ENCODE measurements around the gene SFRP2. TPM values are rescaled to one million over a fixed set of nuclear protein-coding genes. Genes with fewer than 3 reads are reported as not detected.

The SFRP2 gene
- total RNA-seq, 3 donors from 2014 or later, result 6.9 to 60.4 (median 54.1) TPM

DNA sequence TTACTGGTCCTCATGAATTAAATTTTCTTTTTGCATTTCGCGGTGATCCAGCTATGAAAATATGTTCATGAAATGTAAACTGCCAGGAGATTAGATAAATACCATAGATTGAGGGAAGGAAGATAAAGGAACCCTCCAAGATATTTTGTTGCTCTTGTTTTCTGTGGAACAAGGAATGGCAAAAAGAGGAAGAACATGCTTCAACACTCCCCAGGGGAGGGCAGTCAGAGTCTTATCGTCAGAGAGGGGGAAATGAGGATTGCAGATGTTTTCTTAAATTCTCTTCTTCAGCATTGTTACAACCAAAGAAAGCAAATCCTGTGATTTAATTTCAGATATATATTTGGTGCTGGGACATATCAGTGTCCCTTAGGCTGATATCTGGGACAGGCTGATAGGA, 9.5 kb upstream of the SFRP2 start:
- Histone ChIP-seq H3K27ac (peak overlapping the region; percentile 42 to 58), H3K27me3 (no peaks in the 10 kb centered on the region), H3K4me1 (no peaks in the 10 kb centered on the region), H3K36me3 (no peaks in the 10 kb centered on the region), H3K9me3 (no peaks in the 10 kb centered on the region), H3K4me3 (no peak overlapping the region)
- no peak for TF ChIP-seq POLR2A (IDR thresholded peaks at IDR 0.05)
- TF ChIP-seq, protein P1, sequence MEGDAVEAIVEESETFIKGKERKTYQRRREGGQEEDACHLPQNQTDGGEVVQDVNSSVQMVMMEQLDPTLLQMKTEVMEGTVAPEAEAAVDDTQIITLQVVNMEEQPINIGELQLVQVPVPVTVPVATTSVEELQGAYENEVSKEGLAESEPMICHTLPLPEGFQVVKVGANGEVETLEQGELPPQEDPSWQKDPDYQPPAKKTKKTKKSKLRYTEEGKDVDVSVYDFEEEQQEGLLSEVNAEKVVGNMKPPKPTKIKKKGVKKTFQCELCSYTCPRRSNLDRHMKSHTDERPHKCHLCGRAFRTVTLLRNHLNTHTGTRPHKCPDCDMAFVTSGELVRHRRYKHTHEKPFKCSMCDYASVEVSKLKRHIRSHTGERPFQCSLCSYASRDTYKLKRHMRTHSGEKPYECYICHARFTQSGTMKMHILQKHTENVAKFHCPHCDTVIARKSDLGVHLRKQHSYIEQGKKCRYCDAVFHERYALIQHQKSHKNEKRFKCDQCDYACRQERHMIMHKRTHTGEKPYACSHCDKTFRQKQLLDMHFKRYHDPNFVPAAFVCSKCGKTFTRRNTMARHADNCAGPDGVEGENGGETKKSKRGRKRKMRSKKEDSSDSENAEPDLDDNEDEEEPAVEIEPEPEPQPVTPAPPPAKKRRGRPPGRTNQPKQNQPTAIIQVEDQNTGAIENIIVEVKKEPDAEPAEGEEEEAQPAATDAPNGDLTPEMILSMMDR (IDR thresholded peaks at IDR 0.05), result no peak
- no peak for TF ChIP-seq POLR2AphosphoS5 (IDR thresholded peaks at IDR 0.05)
- no peak for DNase-seq (ENCODE audit: low spot score in 2 of 2)
- intact Hi-C loops (cut with DNase I; ENCODE audit: low total_unique reads), result no loop called here

DNA sequence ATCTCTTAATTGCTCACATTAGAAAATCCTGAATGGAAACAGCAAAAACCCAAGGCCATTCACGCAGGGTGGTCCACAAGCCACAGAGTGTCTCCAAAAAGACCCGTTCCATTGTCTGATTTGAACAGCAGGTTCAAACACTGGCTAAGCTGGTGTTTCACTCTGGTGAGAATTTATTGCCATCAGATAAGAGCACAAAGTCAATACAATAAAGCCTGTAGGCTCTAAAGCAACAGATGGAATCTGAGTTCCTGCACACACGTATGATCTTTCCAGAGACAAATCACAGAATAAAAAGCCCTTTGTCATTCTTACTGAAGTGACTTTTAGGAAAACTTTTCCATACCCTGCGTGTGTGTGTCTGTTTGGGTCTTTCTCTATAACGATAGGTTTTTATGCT, 5.1 kb upstream of the SFRP2 start:
- Histone ChIP-seq H3K27me3 (peaks cover 9 to 40% of the 10 kb centered on the region in 2 donors), H3K4me3 (no peak overlapping the region), H3K36me3 (no peaks in the 10 kb centered on the region), H3K27ac (no peak overlapping the region), H3K9me3 (no peaks in the 10 kb centered on the region), H3K4me1 (peaks cover 0 to 4% of the 10 kb centered on the region in 2 donors)
- TF ChIP-seq, protein P1 (IDR thresholded peaks at IDR 0.05), result no peak
- TF ChIP-seq POLR2A (IDR thresholded peaks at IDR 0.05), result no peak
- TF ChIP-seq POLR2AphosphoS5 (IDR thresholded peaks at IDR 0.05), result no peak
- intact Hi-C loops (cut with DNase I; ENCODE audit: low total_unique reads), result no loop called here
- no peak for DNase-seq (ENCODE audit: low spot score in 2 of 2)

DNA sequence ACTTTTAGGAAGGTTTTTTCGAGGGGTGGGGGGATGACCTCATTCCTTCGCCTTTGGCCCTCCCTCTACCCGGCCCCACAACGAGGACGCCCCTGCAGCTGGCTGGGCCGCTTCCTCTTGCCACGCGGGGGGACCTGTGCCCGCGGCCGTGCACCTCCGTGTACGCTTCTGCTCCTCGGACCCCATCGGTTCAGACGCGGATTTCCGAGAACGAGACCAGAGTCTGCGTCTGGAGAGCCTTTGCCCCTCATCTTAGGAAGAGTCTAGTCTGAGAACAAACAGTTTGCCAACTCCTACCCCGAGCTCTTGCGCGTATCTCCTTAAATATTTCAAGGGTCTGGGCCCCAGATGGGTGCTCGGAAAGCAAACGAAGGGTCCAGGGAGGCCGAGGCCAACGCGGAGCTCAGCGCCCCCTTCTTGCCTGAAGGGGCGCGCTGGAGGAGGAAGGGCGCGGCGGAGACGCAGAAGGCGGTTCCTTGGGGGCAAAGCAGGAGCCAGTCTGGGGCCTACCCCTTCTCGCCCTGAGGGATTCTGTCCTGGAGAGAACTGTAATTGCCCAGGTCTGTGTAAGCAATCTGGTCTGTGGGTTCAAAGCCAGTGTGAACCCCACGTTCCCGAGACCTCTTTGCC, 3.9 kb upstream of the SFRP2 start:
- no peaks in the 10 kb centered on the region for H3K36me3 ChIP-seq
- no peak for DNase-seq (ENCODE audit: low spot score in 2 of 2)
- no peak overlapping the region for H3K27ac ChIP-seq
- TF ChIP-seq POLR2A (IDR thresholded peaks at IDR 0.05), result no peak
- no peak for TF ChIP-seq POLR2AphosphoS5 (IDR thresholded peaks at IDR 0.05)
- H3K27me3 ChIP-seq, result peaks cover 9 to 53% of the 10 kb centered on the region in 2 donors
- peaks cover 0 to 4% of the 10 kb centered on the region in 2 donors for H3K4me1 ChIP-seq
- no peaks in the 10 kb centered on the region for H3K9me3 ChIP-seq
- intact Hi-C loops (cut with DNase I; ENCODE audit: low total_unique reads), result no loop called here
- H3K4me3 ChIP-seq, result peak overlapping the region in 2 of 3 donors; percentile 59 to 78

DNA sequence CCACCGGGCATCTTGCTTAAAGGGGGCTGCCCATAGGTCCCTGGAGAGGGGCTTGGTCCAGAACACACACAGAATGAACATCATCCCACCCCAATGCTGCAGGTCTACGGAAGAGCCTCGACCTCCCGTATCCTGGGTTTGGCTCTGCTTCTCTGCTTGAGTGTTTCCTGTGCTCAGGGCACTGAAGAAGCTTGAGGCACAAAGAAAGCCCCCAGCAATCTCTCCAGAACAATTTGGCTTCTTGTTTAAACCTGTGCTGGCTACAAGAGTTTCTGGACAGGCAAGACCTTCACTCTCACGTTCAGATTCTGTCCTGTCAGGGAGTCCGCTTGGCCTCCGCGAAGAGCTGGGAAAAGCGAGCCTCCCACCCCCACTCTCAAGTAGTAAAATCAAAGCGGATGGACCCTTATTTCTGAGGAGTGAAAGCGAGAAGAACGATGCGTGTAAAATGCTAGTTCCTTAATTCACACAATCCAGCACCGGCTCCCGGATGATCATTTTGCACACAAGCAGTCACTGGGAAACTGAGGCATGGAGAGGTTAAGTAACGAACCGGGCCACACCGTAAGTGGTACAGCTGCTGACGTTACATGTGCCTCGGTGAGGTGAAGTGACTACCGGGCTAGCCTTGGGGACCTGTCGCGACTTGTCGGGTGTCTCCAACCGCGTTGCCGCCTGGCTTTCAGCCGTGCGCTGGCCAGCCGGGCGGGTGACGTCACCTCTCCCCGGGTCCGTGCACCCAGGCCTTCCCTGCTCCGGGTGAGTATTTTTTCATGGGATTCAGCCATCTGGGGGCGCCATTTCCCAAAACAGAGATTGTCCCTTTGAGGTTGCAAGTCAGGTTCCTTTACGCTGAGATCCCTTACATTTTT, 3.1 kb upstream of the SFRP2 start:
- intact Hi-C loops (cut with DNase I; ENCODE audit: low total_unique reads), result no loop called here

DNA sequence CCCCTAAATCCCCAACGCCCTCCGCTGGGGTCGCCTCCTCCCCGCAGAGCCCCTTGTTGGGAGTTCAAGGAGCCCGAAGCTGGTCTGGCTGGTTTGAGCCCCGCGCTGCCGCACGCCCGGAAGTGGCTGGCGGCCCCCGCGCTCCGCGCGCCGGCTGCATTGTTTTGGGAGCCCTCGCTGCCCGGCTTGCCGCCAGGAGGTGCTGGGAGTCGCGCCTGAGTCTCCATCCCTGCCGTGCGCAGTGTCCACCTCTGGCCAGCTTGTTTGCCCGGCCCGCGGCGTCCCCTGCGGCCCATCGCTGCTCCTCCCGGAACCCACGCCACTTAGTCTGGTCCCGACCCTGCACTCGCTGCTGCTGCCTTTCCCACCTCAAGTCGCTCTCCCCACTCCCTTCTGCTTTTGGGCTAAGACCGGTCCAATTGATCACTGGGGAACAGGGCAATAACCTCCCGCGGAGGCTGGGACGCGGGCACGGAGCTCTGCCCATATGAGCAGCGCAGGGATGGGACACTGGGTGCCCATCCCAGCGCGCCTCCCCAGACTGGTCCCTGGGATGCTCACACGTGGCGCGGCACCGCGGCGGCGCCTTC, 2.2 kb upstream of the SFRP2 start:
- H3K36me3 ChIP-seq, result no peaks in the 10 kb centered on the region
- no peak for DNase-seq (ENCODE audit: low spot score in 2 of 2)
- peak overlapping the region; percentile 69 to 87 for H3K27ac ChIP-seq
- peaks cover 9 to 56% of the 10 kb centered on the region in 2 donors for H3K27me3 ChIP-seq
- no peaks in the 10 kb centered on the region for H3K9me3 ChIP-seq
- TF ChIP-seq POLR2A (IDR thresholded peaks at IDR 0.05), result no peak
- TF ChIP-seq POLR2AphosphoS5 (IDR thresholded peaks at IDR 0.05), result no peak
- TF ChIP-seq, protein P1 (IDR thresholded peaks at IDR 0.05), result no peak
- peaks cover 0 to 4% of the 10 kb centered on the region in 2 donors for H3K4me1 ChIP-seq
- intact Hi-C loops (cut with DNase I; ENCODE audit: low total_unique reads), result no loop called here
- H3K4me3 ChIP-seq, result peak overlapping the region; percentile 26 to 78 (median 59)

More for the DNA sequence above, 3.1 kb upstream of the SFRP2 start:
- Histone ChIP-seq H3K9me3 (no peaks in the 10 kb centered on the region), H3K36me3 (no peaks in the 10 kb centered on the region), H3K4me1 (peaks cover 0 to 4% of the 10 kb centered on the region in 2 donors), H3K27me3 (peaks cover 9 to 56% of the 10 kb centered on the region in 2 donors), H3K27ac (peak overlapping the region; percentile 69 to 87), H3K4me3 (peak overlapping the region in 2 of 3 donors; percentile 59 to 78)
- DNase-seq (ENCODE audit: low spot score in 2 of 2), result peak in 1 of 2 donors; percentile 54
- TF ChIP-seq POLR2AphosphoS5 (IDR thresholded peaks at IDR 0.05) (no peak), POLR2A (IDR thresholded peaks at IDR 0.05) (no peak)
- TF ChIP-seq, protein P1 (IDR thresholded peaks at IDR 0.05), result peak in 1 of 3 donors; percentile 21

Measured in breast epithelium (tissue), 4 donors.